Lower leg skin (tissue), 3 donors: ENCODE data around the gene TNS3.

ENCODE experiments used
- CTCF ChIP-seq, 3 donors: fragments of 450-650 bp; IDR thresholded peaks; one replicate each; pipeline ENCODE4 v1.5.1; 2016; ENCODE audit warnings: antibody characterized with exemption in 3 of 3, mild to moderate bottlenecking in 3 of 3, moderate library complexity in 2 of 3
- POLR2A ChIP-seq, 2 donors: fragments of 450-650 bp; IDR thresholded peaks; one replicate each; pipeline ENCODE4 v1.6.1; 2016 to 2017; ENCODE audit warnings: antibody characterized with exemption in 2 of 2, mild to moderate bottlenecking in 1 of 2, moderate library complexity in 1 of 2

GRCh38 chr7:47591089-47591654, 9.3 kb upstream of the TNS3 start:
- TF ChIP-seq CTCF (IDR thresholded peaks at IDR 0.05) (no peak), POLR2A (IDR thresholded peaks at IDR 0.05) (no peak)
